ENCODE results near the gene PLEKHO2.
"Not testable (repeated sequence)": the region's sequence is repeated elsewhere in the genome, so short reads cannot be mapped to it uniquely, and the experiment has no call there.

- not testable (repeated sequence) for TF ChIP-seq POLR2AphosphoS5 (IDR thresholded peaks at IDR 0.05; ENCODE audit: low read depth); CTCF (IDR thresholded peaks at IDR 0.05; ENCODE audit: insufficient read depth, low read length); GABPA (IDR thresholded peaks at IDR 0.05; ENCODE audit: low read depth); REST (IDR thresholded peaks at IDR 0.05; ENCODE audit: insufficient replicate concordance, low read depth)
- peak; percentile 23; the same call in 1 of the 2 replicates for TF ChIP-seq SPI1 (IDR thresholded peaks at IDR 0.05; ENCODE audit: borderline replicate concordance, low read depth)
These were observed 26.8 kb upstream of the PLEKHO2 start for GRCh38 chr15:64814965-64815364.
